Fibroblast of the conjunctiva (primary cell): ENCODE measurements around the gene PRMT7.

Source experiments
- DNase-seq: peaks from one replicate; pipeline ENCODE4 v3.0.0-alpha.2; 2010; ENCODE audit warnings: low read depth

Gene PRMT7

GRCh38 chr16:68396481-68396880 lies 85.7 kb downstream of the PRMT7 start:
- DNase-seq, result no peak

DNA sequence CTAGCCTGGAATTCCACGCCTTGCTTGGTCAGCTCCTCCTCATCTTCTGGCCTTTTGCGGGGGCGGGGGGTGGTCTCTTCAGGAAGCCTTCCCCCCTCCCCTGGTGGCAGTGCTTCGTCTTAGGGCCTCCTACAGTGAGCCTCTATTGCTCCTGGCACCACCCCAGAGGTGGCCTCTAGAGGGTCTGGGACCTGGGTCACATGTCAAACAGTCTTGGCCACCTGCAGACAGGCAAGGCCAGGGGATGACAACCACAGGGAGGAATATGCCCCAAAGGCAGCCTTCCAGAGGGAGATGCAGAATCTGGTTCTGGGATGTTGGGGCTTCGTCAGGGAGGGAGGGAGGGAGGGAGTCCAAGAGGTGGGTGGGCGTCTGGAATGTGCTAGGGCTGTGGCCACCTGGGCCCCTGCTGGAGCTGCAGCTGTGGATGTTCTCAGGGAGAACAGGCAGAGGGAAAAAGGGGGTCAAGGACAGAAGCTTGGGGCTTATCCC lies 86.9 kb downstream of the PRMT7 start:
- no peak for DNase-seq

- no peak for DNase-seq
Observed at GRCh38 chr16:68399456-68399855, 88.6 kb downstream of the PRMT7 start.

- no peak for DNase-seq
Observed at GRCh38 chr16:68400083-68400923, 89.5 kb downstream of the PRMT7 start.

- DNase-seq, result no peak
Observed at GRCh38 chr16:68400924-68401460, 90.2 kb downstream of the PRMT7 start.

- DNase-seq, result no peak
Observed at GRCh38 chr16:68401871-68402747, 91.3 kb downstream of the PRMT7 start.

- no peak for DNase-seq
Observed at GRCh38 chr16:68402748-68403040, 91.9 kb downstream of the PRMT7 start.

DNA sequence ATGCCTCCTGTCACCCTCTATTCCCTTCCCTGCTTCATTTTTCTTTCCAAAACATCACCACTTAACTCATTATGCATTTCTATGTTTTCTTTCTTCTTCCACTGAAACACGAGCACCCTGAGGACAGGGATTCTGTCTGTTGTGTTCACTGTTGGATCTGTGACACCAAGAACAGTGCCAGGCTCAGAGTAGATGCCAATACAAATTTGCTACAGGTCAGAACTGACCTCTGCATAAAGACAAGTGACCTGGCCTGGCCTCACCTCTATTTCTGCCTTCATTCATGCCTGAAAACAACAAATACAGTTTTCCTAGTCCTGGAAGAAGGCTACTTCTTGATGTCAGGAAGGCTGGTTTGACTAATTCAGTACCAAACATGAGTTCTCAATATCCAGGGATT lies 92.4 kb downstream of the PRMT7 start:
- DNase-seq, result no peak

DNA sequence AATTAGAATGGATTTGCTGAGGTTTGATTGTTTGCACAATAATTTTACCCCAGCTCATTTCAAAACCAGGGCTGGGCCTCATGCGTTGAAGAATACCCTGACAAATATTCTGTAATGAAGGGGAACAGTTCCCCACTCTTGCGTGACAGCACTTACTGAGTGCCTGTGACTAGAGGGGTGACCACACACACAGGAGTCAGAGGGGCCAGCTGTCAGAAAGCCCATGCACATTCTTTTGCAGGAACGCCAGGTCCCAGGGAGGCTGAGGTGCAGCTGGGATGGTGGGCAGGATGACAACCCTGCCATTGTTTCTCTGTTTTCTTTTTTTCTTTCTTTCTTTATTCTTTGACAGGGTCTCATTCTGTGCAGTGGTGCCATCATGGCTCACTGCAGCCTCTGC lies 92.9 kb downstream of the PRMT7 start:
- no peak for DNase-seq

- no peak for DNase-seq
Observed at GRCh38 chr16:68404736-68405345, 94.0 kb downstream of the PRMT7 start.

- DNase-seq, result no peak
Observed at GRCh38 chr16:68406458-68407152, 95.8 kb downstream of the PRMT7 start.
